GM10266 (cell line): ENCODE results near the gene ALMS1.
"Not testable (repeated sequence)": the region's sequence is repeated elsewhere in the genome, so short reads cannot be mapped to it uniquely, and the experiment has no call there.

Experiments
- DNase-seq: peaks from one replicate; pipeline ENCODE4 v3.0.0; 2012; ENCODE audit errors: extremely low spot score
- CTCF ChIP-seq: IDR thresholded peaks from 2 replicates; pipeline ENCODE4 v1.5.1; 2012; ENCODE audit warnings: mild to moderate bottlenecking, low read depth; ENCODE audit not compliant: control insufficient read depth, insufficient read depth; ENCODE audit errors: missing control alignments

ALMS1 gene

GRCh38 chr2:73630662-73631266, 245.1 kb downstream of the ALMS1 start:
- TF ChIP-seq CTCF = peak; percentile 35
- DNase-seq = not testable (repeated sequence)

DNA sequence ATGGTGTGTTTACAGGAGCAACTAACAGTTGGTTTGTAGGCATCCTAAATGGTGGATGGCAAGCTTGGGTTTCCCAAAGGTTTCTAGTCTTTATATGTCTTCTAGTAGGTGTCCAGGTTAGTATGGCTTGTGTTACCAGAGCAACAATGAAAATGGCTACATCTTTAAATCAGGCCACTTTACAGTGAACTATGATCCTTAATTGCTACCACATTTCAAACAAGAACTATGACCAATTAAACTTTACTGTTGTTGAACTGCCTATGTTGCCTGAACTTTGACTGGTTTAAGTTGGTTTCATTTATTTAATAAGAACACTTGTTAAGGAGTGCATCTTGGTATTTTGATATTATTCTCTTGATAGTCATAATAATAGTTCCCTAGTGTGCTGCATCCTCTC, 251.3 kb downstream of the ALMS1 start:
- not testable (repeated sequence) for DNase-seq

GRCh38 chr2:73638429-73638828, 252.8 kb downstream of the ALMS1 start:
- no peak for TF ChIP-seq CTCF
- no peak for DNase-seq

DNA sequence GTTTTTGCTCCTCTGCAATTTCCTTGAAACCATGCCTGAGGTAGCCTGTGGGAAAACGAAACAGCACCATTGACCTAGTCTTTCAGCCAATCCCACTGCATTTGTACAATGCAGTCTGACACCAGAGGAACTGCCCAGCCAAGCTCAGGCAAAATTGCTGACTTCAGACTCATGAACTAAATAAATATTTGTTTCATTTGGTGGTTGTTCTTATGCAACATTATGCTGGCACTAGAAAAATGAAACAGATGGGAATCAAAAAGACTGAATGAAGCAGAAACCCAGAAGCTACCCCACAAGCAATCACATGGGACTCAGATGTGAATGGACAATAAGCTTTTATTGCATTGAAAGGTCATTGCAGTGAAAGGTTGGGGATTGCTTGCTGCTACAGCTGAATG, 254.9 kb downstream of the ALMS1 start:
- no peak for DNase-seq
- no peak for TF ChIP-seq CTCF

- no peak for DNase-seq
- no peak for TF ChIP-seq CTCF
These were observed 255.5 kb downstream of the ALMS1 start for GRCh38 chr2:73640946-73641766.

DNA sequence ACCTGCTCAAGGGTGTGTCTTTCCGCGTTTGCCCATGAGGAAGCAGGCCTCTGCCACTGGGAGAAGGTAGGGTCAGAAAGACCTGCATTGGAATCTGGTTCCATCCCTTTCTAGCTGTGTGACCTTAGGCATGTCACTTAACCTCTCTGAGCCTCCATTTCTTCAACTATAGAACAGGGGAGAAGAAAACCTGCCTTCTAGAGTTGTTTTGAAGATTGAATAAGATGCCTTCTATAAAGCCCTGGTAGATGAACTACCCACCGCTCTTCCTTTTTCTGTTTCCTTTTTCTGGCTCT, 256.1 kb downstream of the ALMS1 start:
- no peak for DNase-seq
- no peak for TF ChIP-seq CTCF

DNA sequence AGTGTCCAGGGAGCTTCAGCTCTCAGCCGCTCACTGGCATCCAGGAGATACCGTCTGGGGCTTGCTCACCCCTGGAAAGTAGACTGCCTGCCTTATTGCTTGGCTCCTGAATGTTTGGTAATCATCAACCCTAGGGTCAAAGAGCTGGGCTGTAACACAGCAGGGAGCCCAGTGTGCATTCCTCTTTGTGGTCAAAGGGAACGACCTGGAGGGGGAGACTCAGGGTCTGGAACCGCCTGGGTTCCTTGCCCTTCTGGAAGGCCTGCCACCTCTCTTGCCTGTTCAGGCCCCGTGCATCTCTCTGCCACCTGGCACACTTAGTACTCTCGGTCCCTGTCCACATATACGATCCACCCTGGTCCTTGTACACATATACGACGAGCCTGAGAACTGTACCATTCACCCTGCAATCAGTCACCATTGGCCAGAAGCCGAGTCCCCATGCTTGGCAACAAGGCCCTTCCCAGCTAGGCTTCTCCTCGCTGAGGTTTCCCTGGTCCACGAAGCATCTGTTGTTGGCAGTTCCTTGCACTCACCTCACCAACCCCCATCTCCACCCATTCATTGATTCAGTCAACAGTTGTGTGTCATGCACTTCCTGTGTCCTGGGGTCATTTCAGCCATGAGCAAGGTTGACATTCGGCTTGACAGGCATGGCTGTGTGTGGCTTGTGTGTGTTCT, 256.8 kb downstream of the ALMS1 start, which contains the start of gene NAT8:
Gene NAT8 (minus strand): TSS at position 85 of the 681 bp plus-strand sequence. CDS start 794 bp downstream, outside the sequence.
- DNase-seq = no peak
- no peak for TF ChIP-seq CTCF

DNA sequence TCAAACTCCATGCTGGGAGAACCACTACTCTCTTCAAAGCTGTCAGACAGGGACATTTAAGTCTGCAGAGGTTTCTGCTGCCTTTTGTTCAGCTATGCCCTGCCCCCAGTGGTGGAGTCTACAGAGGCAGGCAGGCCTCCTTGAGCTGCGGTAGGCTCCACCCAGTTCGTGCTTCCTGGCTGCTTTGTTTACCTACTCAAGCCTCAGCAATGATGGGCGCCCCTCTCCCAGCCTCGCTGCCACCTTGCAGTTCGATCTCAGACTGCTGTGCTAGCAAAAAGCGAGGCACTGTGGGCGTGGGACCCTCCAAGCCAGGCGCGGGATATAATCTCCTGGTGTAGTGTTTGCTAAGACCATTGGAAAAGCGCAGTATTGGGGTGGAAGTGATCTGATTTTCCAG, 262.1 kb downstream of the ALMS1 start:
- DNase-seq = not testable (repeated sequence)
